NCI-H82 treated with DMSO at 0.1 percent for 48 hours (cell line): ENCODE measurements around the gene ERH.

ENCODE experiments used
- DNase-seq: peaks from one replicate; lab custom pipeline; 2025; ENCODE audit not compliant: unreplicated experiment; lab: John Stamatoyannopoulos, UW

The ERH gene

GRCh38 chr14:69331206-69331605 is 66.9 kb downstream of the ERH start:
- no peak for DNase-seq
